Mucosa of stomach (tissue), 1 donor: ENCODE data around the gene OSBPL5.
"Not testable (repeated sequence)": the region's sequence is repeated elsewhere in the genome, so short reads cannot be mapped to it uniquely, and the experiment has no call there.

Experiments
- H3K27me3 ChIP-seq: one replicate; pipeline ENCODE4 v1.7.0; 2013; ENCODE audit warnings: mild to moderate bottlenecking, low read length; ENCODE audit not compliant: control insufficient read depth, insufficient read depth
- H3K36me3 ChIP-seq: one replicate; pipeline ENCODE4 v1.7.0; 2013; ENCODE audit warnings: low read length; ENCODE audit not compliant: control insufficient read depth, insufficient read depth
- H3K4me1 ChIP-seq: one replicate; pipeline ENCODE4 v1.7.0; 2013; ENCODE audit warnings: mild to moderate bottlenecking, low read length; ENCODE audit not compliant: control insufficient read depth, insufficient read depth
- H3K4me3 ChIP-seq: one replicate; pipeline ENCODE4 v1.7.0; 2013; ENCODE audit warnings: low read length
- H3K9ac ChIP-seq: one replicate; pipeline ENCODE4 v1.7.0; 2013; ENCODE audit warnings: mild to moderate bottlenecking, low read length, moderate library complexity
- H3K9me3 ChIP-seq: one replicate; pipeline ENCODE4 v1.7.0; 2013; ENCODE audit warnings: mild to moderate bottlenecking, low read length, moderate library complexity; ENCODE audit not compliant: control insufficient read depth
- donor health status: Pancreatic carcinoma.

OSBPL5 gene

DNA sequence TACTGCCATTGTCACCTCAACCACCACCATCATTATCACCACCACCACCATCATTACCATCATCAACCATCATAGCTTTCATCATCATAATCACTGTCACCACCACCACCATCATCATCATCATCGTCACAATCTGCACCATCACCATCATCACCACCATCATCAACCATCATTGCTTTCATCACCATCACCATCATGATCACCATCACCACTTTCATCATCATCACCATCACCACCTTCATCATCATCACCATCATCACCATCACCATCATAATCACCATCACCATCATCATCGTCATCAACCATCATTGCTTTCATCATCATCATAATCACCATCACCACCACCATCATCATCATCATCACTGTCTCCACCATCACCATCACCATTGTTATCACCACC lies 8.7 kb upstream of the OSBPL5 start:
- H3K9me3 ChIP-seq: no peaks in the 10 kb centered on the region
- peaks cover 13% of the 10 kb centered on the region for H3K4me1 ChIP-seq
- H3K9ac ChIP-seq: no peak overlapping the region
- H3K36me3 ChIP-seq: no peaks in the 10 kb centered on the region
- H3K27me3 ChIP-seq: peaks cover 20% of the 10 kb centered on the region
- no peak overlapping the region for H3K4me3 ChIP-seq

- Histone ChIP-seq H3K27me3 (peaks cover 33% of the 10 kb centered on the region), H3K4me1 (peaks cover 13% of the 10 kb centered on the region), H3K9ac (no peak overlapping the region), H3K36me3 (no peaks in the 10 kb centered on the region), H3K4me3 (no peak overlapping the region), H3K9me3 (no peaks in the 10 kb centered on the region)
Observed at GRCh38 chr11:3171931-3172560, 6.9 kb upstream of the OSBPL5 start.

GRCh38 chr11:3170756-3171650 lies 5.9 kb upstream of the OSBPL5 start:
- no peaks in the 10 kb centered on the region for H3K36me3 ChIP-seq
- H3K9ac ChIP-seq: no peak overlapping the region
- H3K27me3 ChIP-seq: peaks cover 44% of the 10 kb centered on the region

DNA sequence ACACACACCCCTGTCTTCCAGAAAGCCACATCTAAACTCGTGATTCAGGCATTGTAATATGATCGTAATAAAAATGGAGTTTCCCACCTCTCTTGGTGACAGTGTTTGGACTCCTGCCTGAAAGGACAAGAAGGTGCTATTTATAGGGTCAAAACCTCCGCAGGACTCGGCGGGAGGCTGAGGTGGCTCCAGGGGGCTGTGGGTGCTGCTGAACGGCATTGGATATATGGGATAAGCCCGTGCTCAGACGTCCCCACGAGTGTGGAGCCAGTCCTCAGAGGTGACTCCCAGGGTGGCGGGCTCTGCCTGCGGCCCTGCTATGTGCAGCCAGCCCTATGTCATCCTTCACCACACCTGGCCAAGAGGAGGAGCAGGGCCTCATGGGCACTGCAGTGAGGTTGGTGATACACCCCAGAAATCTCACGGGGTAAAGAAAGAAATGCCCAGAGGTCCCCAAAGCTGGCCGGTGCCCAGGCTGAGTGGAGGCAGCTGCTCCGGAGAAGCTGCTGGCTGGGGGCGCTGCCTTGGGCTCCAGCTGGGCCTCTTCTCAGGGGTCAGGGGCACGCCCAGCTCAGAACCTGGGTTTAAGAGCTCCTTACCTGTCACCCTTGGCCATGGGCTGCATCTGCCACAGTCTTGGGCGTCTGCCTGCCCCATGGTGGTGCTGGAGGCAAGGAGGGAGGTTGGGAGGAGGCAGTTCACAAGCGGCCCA lies 5.1 kb upstream of the OSBPL5 start:
- H3K27me3 ChIP-seq: peaks cover 47% of the 10 kb centered on the region
- H3K9ac ChIP-seq: no peak overlapping the region
- peaks cover 27% of the 10 kb centered on the region for H3K4me1 ChIP-seq
- no peaks in the 10 kb centered on the region for H3K9me3 ChIP-seq
- no peak overlapping the region for H3K4me3 ChIP-seq
- no peaks in the 10 kb centered on the region for H3K36me3 ChIP-seq

More at GRCh38 chr11:3170756-3171650, 5.9 kb upstream of the OSBPL5 start:
- Histone ChIP-seq H3K4me3 (no peak overlapping the region), H3K4me1 (peaks cover 19% of the 10 kb centered on the region), H3K9me3 (no peaks in the 10 kb centered on the region)

- H3K4me1 ChIP-seq: peaks cover 27% of the 10 kb centered on the region
- H3K4me3 ChIP-seq: no peak overlapping the region
- peaks cover 47% of the 10 kb centered on the region for H3K27me3 ChIP-seq
- H3K9me3 ChIP-seq: no peaks in the 10 kb centered on the region
- no peaks in the 10 kb centered on the region for H3K36me3 ChIP-seq
- peak overlapping the region; percentile 13 for H3K9ac ChIP-seq
Observed at GRCh38 chr11:3169255-3170043, 4.3 kb upstream of the OSBPL5 start.

GRCh38 chr11:3168742-3169254 lies 3.7 kb upstream of the OSBPL5 start:
- H3K4me1 ChIP-seq: peaks cover 34% of the 10 kb centered on the region
- H3K9me3 ChIP-seq, H3K4me3 ChIP-seq, H3K36me3 ChIP-seq: not testable (repeated sequence)
- H3K9ac ChIP-seq: peak overlapping the region; percentile 13
- H3K27me3 ChIP-seq: peaks cover 47% of the 10 kb centered on the region

DNA sequence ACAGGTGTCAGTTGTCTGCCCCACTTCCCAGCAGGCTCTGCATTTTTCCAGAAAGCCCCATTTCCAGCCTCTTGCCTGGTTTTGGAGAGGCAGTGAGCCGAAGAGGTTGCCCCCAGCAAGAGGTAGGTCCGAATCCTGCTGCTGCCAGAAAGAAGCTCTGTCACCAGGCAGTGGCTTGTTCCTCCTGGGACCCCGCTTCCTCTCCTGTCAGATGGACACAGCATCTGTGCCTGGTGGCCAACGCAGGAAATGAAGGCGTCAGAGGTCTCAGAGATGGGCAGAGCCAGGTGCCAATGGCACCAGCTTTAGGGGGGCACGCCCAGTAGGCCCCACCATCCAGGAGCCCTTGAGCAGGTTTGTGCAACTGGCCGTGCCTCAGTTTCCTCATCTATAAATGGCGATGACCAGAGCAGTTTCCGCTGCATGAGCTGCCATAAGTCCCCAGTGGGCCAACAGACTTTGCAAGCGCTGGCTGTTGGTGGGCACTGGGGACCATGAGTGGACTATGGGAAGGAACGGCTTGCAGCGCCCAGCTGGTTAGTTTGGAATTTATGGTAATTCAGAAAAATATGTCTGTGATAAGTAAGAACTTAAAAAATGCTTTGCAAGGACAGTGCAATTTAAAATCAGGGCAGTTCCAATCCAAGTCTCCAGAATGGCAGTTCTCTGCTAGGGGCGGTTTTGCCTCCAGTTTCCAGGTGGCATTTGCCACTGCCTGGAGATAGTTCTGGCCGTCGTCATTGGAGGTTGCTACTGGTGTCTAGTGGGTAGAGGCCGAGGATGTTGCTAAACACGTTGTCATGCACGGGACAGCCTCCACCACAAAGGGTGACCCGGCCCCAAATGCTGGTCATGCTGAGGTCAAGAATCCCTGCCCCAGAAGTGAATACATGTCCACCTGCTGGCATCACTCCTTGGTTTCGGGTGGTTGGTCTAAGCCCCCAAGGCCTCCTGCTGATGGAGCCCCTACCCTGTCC lies 2.3 kb upstream of the OSBPL5 start:
- H3K4me1 ChIP-seq: peaks cover 43% of the 10 kb centered on the region

GRCh38 chr11:3166268-3167142 lies 1.4 kb upstream of the OSBPL5 start:
- Histone ChIP-seq H3K9ac (no peak overlapping the region), H3K36me3 (no peaks in the 10 kb centered on the region), H3K4me1 (peaks cover 50% of the 10 kb centered on the region), H3K4me3 (no peak overlapping the region), H3K9me3 (no peaks in the 10 kb centered on the region), H3K27me3 (peaks cover 47% of the 10 kb centered on the region)

More for the DNA sequence above, 2.3 kb upstream of the OSBPL5 start:
- Histone ChIP-seq H3K4me3 (no peak overlapping the region), H3K36me3 (no peaks in the 10 kb centered on the region), H3K27me3 (peaks cover 47% of the 10 kb centered on the region), H3K9me3 (no peaks in the 10 kb centered on the region), H3K9ac (no peak overlapping the region)

GRCh38 chr11:3165916-3166267 lies 782 bp upstream of the OSBPL5 start:
- Histone ChIP-seq H3K4me3 (no peak overlapping the region), H3K27me3 (peaks cover 47% of the 10 kb centered on the region), H3K9ac (no peak overlapping the region), H3K9me3 (no peaks in the 10 kb centered on the region), H3K36me3 (no peaks in the 10 kb centered on the region), H3K4me1 (peaks cover 57% of the 10 kb centered on the region)

DNA sequence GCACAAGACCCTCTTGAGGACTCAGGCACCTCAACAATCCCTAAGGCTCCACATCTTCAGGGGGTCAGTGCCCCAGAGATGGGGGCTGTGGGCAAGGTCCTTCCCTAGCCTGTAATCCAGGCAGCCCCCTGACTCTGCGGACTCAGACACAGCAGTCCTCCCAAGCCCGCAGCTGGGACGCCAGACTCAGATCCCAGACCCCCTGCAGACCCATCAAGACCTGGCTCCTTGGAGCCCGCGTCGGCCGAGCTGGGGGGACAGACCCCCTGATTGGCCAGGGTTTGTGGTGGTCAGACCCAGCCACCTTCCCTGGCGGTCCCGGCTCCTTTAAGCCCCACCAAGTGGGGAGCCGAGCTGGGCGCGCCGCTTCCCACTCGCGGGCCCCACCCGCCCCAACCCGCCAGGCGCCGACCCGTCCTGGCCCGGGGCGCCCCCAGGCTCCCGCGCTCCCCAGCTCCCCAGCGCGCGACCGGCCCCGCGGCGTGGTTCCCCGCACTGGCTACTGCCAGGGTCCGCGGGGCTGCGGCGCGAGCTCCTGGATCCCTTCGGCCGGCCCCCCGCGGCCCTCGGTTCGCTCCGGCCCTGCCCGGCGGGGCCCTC lies 458 bp downstream of the OSBPL5 start:
- H3K9me3 ChIP-seq: no peaks in the 10 kb centered on the region
- peak overlapping the region; percentile 69 for H3K9ac ChIP-seq
- no peaks in the 10 kb centered on the region for H3K36me3 ChIP-seq
- H3K4me3 ChIP-seq: peak overlapping the region; percentile 14
- peaks cover 35% of the 10 kb centered on the region for H3K27me3 ChIP-seq
- peaks cover 59% of the 10 kb centered on the region for H3K4me1 ChIP-seq
